Heart right ventricle (tissue), 16 donors: ENCODE results near the gene GNG7. TPM values are rescaled to one million over a fixed set of nuclear protein-coding genes. Genes with fewer than 3 reads are reported as not detected.

Experiments
- ATAC-seq, 8 donors: fragments of 200-7000 bp; cut with Tn5 transposase; one replicate each; pipeline ENCODE4 v1.9.1; 2020; ENCODE audit warnings: mild to moderate bottlenecking in 8 of 8, moderate library complexity in 8 of 8, moderate number of reproducible peaks in 1 of 8
- DNase-seq, 2 donors: peaks; one replicate each; pipeline ENCODE4 v3.0.0-alpha.2; 2020
- H3K27ac ChIP-seq, 10 donors: fragments of 200-600 bp; sonication (generic) in 2 of 10; one replicate each; pipeline versions ENCODE4 v1.5.0 to v1.8.0; 2020 to 2022; ENCODE audit warnings: mild to moderate bottlenecking in 3 of 10
- H3K27me3 ChIP-seq, 7 donors: fragments of 200-600 bp; one replicate each; pipeline ENCODE4 v1.8.0; 2021 to 2022; ENCODE audit warnings: mild to moderate bottlenecking in 2 of 7
- H3K36me3 ChIP-seq, 9 donors: fragments of 200-600 bp; sonication (generic) in 1 of 9; one replicate each; pipeline versions ENCODE4 v1.5.0 to v1.8.0; 2020 to 2022; ENCODE audit warnings: mild to moderate bottlenecking in 2 of 9
- H3K4me1 ChIP-seq, 9 donors: fragments of 200-600 bp; sonication (generic) in 1 of 9; one replicate each; pipeline versions ENCODE4 v1.5.0 to v1.8.0; 2020 to 2022; ENCODE audit warnings: mild to moderate bottlenecking in 4 of 9
- H3K4me3 ChIP-seq, 10 donors: fragments of 200-600 bp; sonication (generic) in 2 of 10; one replicate each; pipeline versions ENCODE4 v1.5.0 to v1.8.0; 2020 to 2022; ENCODE audit warnings: mild to moderate bottlenecking in 7 of 10, moderate library complexity in 2 of 10
- H3K9me3 ChIP-seq, 11 donors: fragments of 200-600 bp in 10 of 11; sonication (generic) in 2 of 11; one replicate each; pipeline versions ENCODE4 v1.5.0 to v1.8.0; 2013 to 2022; ENCODE audit warnings: mild to moderate bottlenecking in 2 of 11, control low read depth in 1 of 11, moderate library complexity in 1 of 11
- CTCF ChIP-seq, 9 donors: fragments of 200-600 bp; sonication (generic) in 2 of 9; IDR thresholded peaks; one replicate each; pipeline versions ENCODE4 v1.5.0 to v1.8.0; 2021 to 2022; ENCODE audit warnings: antibody characterized with exemption in 9 of 9, mild to moderate bottlenecking in 5 of 9, moderate library complexity in 1 of 9
- WGBS, 2 donors: extraction: QIAGEN DNeasy Blood & Tissue Kit; methylation state at CpG; one replicate each; pipeline ENCODE4 v1.1.7; 2013; ENCODE audit warnings: inconsistent platforms in 1 of 2; 5-methylcytosine and 5-hydroxymethylcytosine counted together
- intact Hi-C, 10 donors: fragments of 100-400 bp; cut with DNase I; formaldehyde crosslinking; loops; one replicate each; pipeline versions ENCODE4 v1.11.1 to v1.14.2; 2022
- microRNA-seq, 2 donors: library from miRNA; unstranded; fragments of <30 nt; microRNA quantifications; one replicate each; pipeline ENCODE4 v1.2.0, GENCODE V29; 2021
- polyA plus RNA-seq, 2 donors: library from polyadenylated mRNA; stranded (reverse); fragments of 200-250 nt; gene quantifications; one replicate each; pipeline ENCODE4 v1.2.3, GENCODE V29; 2013
- total RNA-seq, 10 donors: library from RNA; stranded (reverse); fragmentation: NEBNext Ultra II Directional in 3 of 10; extraction: Animal tissue kit (Norgen Biotek cat#: 25700) in 3 of 10; gene quantifications; one replicate each; pipeline versions ENCODE4 v1.2.1 to v1.2.4, GENCODE V29; 2021 to 2023
- donor health status: Arrhythmogenic right ventricular cardiomyopathy.
- donor health status: ischemic (EF 13 %, LVEDD 7.1; RV severe dilation, severe dysfunction).
- donor health status: healthy with polysubstance abuse.
- donor health status: DM: no; HTN: yes; CAD: no.
- donor health status: DM: no; HTN: no; CAD: no.
- donor health status: ischemic (EF 25% LVEDD 6.9; RV normal size, moderate dysfunction).
- donor health status: ischemic (EF 25% LVEDD 5.7; RV mildly dilated, moderate dysfunction).
- donor health status: healthy.
- donor health status: DM: yes; HTN: yes; CAD: no.
- donor health status: Ischemic cardiomyopathy.
- donor health status: ischemic (EF 35%, LVEDD 5.7; RV mildly dilated, moderate dysfunction).
- donor health status: nonischemic (EF 11% LVEDD 7.7; RV severe dilation, severe dysfunction).
- donor health status: DM: yes; HTN: yes; CAD: no.
- donor health status: PGD.
- donor health status: ischemic (EF 29% LVEDD 5.4; RV normal size, mild dysfunction).
- donor health status: nonischemic (EF 23%, LVEDD 6.1; RV moderate dilation, normal function).

Gene GNG7
- total and polyA plus RNA-seq, 12 donors = 8.4 to 56.9 (median 39.1) TPM

DNA sequence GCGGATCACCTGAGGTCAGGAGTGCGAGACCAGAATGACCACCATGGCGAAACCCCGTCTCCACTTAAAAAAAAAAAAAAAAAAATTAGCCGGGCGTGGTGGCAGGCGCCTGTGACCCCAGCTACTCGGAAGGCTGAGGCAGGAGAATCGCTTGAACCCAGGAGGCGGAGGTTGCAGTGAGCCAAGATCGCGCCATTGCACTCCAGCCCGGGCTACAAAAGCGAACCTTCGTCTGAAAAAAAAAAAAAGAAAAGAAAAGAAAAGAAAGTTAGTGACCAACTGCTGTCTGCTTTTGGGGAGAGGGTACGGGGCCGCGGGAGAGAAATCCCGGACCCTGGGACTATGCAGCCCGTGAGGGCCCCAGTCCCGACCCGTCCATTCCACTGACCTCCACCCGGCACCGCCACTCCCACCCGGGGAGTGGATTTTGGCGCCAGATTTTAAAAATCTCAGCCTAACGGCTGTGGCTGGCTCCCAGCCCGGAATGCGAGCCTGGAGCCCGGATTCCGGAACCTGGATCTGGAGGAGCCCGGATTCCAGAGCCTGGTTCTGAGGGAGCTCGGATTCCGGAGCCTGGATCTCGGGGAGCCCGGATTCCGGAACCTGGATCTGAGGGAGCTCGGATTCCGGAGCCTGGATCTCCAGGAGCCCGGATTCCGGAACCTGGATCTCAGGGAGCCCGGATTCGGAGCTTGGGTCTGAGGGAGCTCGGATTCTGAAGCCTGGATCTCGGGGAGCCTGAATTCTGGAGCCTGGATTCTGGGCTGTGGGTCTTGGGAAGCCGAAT, 239.7 kb downstream of the GNG7 start:
- ATAC-seq (peak; percentile 71 to 90 (median 82)), DNase-seq (peak; percentile 87 to 93)
- intact Hi-C loops = loop anchor here in 1 of 10 donors (10.0 kb wide), 1 partner anchor 292 kb away; no protein-coding TSS in a partner anchor
- H3K4me1 ChIP-seq = peaks cover 2 to 22% (median 18%) of the 10 kb centered on the region in 9 donors
- H3K4me3 ChIP-seq = peak overlapping the region; percentile 5 to 68 (median 60)
- TF ChIP-seq CTCF (IDR thresholded peaks at IDR 0.05) = no peak
- no peaks in the 10 kb centered on the region for H3K9me3 ChIP-seq
- no peaks in the 10 kb centered on the region for H3K36me3 ChIP-seq
- peak overlapping the region in 7 of 10 donors; percentile 11 to 66 (median 36) for H3K27ac ChIP-seq
- H3K27me3 ChIP-seq = no peaks in the 10 kb centered on the region
- 8% methylated on average over 46 of the region's 46 CpGs for WGBS, 2 donors

DNA sequence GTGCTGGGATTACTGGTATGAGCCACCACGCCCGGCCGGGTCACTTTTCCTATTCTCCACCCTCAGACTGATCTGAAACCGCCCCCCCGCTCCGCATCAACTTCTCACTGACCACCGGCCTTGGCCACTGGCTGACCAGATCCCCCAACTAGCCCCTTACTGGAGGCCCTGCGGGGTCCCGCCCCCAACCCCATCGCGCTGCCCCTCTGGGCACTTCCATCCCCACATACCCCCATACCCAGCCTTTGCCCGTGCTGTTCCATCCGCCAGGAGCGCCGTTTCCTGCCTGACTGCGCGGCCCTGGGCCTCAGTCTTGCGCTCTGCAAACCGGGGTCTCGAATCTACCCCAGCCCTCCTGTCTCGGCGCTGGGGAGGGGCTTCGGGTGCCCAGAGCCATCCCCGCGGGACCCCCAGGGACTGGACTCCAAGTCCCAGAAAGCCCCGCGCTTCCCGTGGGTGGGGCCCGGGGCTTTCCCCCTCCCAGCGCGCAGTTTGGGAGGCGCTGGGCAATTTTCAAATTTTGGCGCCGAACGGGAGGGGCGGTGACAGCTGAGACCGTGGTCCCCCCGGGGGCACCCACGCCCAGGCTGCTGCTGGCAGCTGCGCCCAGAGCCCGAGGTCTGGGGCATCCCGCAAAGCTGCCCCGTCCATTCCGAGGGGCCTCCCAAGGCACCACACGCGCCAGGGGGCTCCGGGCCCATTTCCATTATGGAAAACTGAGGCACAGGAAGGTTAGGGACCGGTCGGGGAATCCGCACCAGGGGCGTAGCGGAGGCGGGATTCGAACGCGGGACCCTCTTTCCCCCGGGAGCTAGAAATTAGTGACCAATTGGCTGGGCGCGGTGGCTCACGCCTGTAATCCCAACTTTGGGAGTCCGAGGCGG, 240.5 kb downstream of the GNG7 start:
- Histone ChIP-seq H3K4me1 (peaks cover 5 to 28% (median 22%) of the 10 kb centered on the region in 9 donors), H3K9me3 (no peaks in the 10 kb centered on the region), H3K36me3 (no peaks in the 10 kb centered on the region), H3K4me3 (peak overlapping the region; percentile 5 to 68 (median 60)), H3K27ac (peak overlapping the region in 2 of 10 donors; percentile 36 to 66), H3K27me3 (no peaks in the 10 kb centered on the region)
- ATAC-seq = peak; percentile 50 to 76 (median 64)
- intact Hi-C loops = loop anchor here in 1 of 10 donors (10.0 kb wide), 1 partner anchor 293 kb away; no protein-coding TSS in a partner anchor
- TF ChIP-seq CTCF (IDR thresholded peaks at IDR 0.05) = peak in 3 of 9 donors; percentile 8 to 20 (median 11)
- DNase-seq = peak; percentile 45 to 68
- 3% methylated on average over 62 of the region's 62 CpGs for WGBS, 2 donors

Small RNA genes lying within 50 kb of the gene (microRNA-seq; reads per million reads assigned to microRNA genes)
- gene MIR7850 = 0 to 0.51 reads per million in 2 donors

Other genes starting within 250 kb of the GNG7 start
- gene LMNB2, start 245.7 kb downstream of the GNG7 start, total RNA-seq = 10 to 100 TPM in 6 of 10 donors, 1 to 10 TPM in 4; 7.5 to 21.2 (median 10.1) TPM
- gene LMNB2, start 245.7 kb downstream of the GNG7 start, polyA plus RNA-seq = 10 to 100 TPM in 1 of 2 donors, 1 to 10 TPM in 1; 9.1 to 18.8 TPM
- 100 to 1,000 TPM in 2 of 10 donors, 10 to 100 TPM in 8; 19.6 to 297 (median 31.3) TPM for gene GADD45B, start 226.6 kb downstream of the GNG7 start, total RNA-seq
- 10 to 100 TPM; 81.4 to 95.2 TPM for gene GADD45B, start 226.6 kb downstream of the GNG7 start, polyA plus RNA-seq
- 100 to 1,000 TPM; 104 to 381 (median 184) TPM for gene DIRAS1, start 18.7 kb upstream of the GNG7 start, total RNA-seq
- gene DIRAS1, start 18.7 kb upstream of the GNG7 start, polyA plus RNA-seq = 100 to 1,000 TPM in 1 of 2 donors, 10 to 100 TPM in 1; 63.7 to 107 TPM
- gene SLC39A3, start 37.3 kb upstream of the GNG7 start, total RNA-seq = 10 to 100 TPM; 16.5 to 27.7 (median 21.6) TPM
- 10 to 100 TPM; 26.1 to 66.8 TPM for gene SLC39A3, start 37.3 kb upstream of the GNG7 start, polyA plus RNA-seq
- gene SGTA, start 80.6 kb upstream of the GNG7 start, total RNA-seq = 10 to 100 TPM; 52.6 to 84.9 (median 64.6) TPM
- 100 to 1,000 TPM in 1 of 2 donors, 10 to 100 TPM in 1; 90.2 to 102 TPM for gene SGTA, start 80.6 kb upstream of the GNG7 start, polyA plus RNA-seq
- gene THOP1, start 82.8 kb upstream of the GNG7 start, total RNA-seq = 10 to 100 TPM; 37.5 to 72.5 (median 41.2) TPM
- 10 to 100 TPM; 84.1 to 85.3 TPM for gene THOP1, start 82.8 kb upstream of the GNG7 start, polyA plus RNA-seq
- gene ZNF554, start 117.2 kb upstream of the GNG7 start, total RNA-seq = 1 to 10 TPM; 3.1 to 5.6 (median 4.7) TPM
- gene ZNF554, start 117.2 kb upstream of the GNG7 start, polyA plus RNA-seq = 1 to 10 TPM in 1 of 2 donors, under 1 TPM in 1; 0.94 to 6.7 TPM
- gene ZNF555, start 138.8 kb upstream of the GNG7 start, total RNA-seq = 10 to 100 TPM in 2 of 10 donors, 1 to 10 TPM in 8; 4.9 to 11.3 (median 8.5) TPM
- 1 to 10 TPM; 2.6 to 2.9 TPM for gene ZNF555, start 138.8 kb upstream of the GNG7 start, polyA plus RNA-seq
- under 1 TPM in 2 of 10 donors, not detected in 8; 0.03 to 0.04 TPM for gene ZNF556, start 164.6 kb upstream of the GNG7 start, total RNA-seq
- gene ZNF556, start 164.6 kb upstream of the GNG7 start, polyA plus RNA-seq = under 1 TPM in 1 of 2 donors, not detected in 1; 0.01 TPM
- gene ZNF57, start 198.2 kb upstream of the GNG7 start, total RNA-seq = 1 to 10 TPM; 1.0 to 5.5 (median 3.0) TPM
- 1 to 10 TPM; 2.8 to 3.2 TPM for gene ZNF57, start 198.2 kb upstream of the GNG7 start, polyA plus RNA-seq
- 1 to 10 TPM; 1.0 to 2.6 (median 2.3) TPM for gene ZNF77, start 242.3 kb upstream of the GNG7 start, total RNA-seq
- gene ZNF77, start 242.3 kb upstream of the GNG7 start, polyA plus RNA-seq = 1 to 10 TPM; 2.5 to 2.9 TPM